Measurements from ENCODE around the gene METTL25B.

DNA sequence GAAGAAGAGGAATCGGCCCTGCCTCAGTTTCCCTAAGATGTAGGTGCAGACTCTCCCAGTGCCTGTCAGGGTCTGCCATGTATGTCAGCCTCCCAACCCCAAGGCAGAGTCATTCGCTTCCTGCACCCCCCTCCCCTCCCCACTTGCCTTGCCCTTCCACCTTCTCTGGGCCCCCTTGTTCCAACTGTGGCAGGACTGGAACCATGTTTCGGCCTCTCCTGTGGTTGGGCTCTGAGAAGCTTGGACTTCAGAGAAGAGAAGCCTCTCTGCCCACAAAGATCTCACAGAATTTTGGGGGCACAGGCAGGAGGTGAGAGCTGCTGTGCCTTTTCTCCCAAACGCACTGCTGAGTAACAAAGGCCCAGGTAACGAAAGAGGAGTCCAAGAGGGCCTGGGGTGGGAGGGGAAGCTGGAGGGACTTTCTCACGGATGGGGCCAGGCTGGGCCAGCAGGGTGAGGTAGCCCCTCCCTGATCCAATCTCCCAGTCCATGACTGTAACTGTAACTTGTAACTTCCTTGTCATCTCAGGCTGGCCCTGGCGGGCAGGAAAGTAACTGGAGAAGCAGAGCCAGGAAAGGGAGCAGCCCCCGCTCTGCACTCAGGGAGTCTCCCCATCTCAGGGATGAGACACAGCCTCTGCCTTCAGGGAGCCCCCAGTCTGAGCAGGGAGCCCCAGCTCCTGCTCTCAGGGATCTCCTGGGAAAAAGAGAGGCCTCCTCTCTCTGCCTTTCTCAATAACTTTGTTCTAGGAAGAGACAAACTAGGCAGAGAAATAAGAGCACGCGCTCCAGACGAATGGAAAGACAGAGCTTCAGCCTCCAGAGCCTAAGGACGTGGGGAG is 34.2 kb upstream of the METTL25B start:
- TF ChIP-seq GATA2 (IDR thresholded peaks at IDR 0.05; ENCODE audit: low read depth, low read length): no peak
- no peak for TF ChIP-seq GATA3 (IDR thresholded peaks at IDR 0.05; ENCODE audit: low read depth, low read length)

Measured in SH-SY5Y (cell line).